Subcutaneous adipose tissue (tissue), 4 donors: Measurements from ENCODE around the gene EPB41L4B. TPM values are rescaled to one million over a fixed set of nuclear protein-coding genes. Genes with fewer than 3 reads are reported as not detected.

ENCODE experiments used
- total RNA-seq, 4 donors: library from RNA; depleted of rRNA; stranded (reverse); fragments of >200 nt; gene quantifications; one replicate each; pipeline ENCODE4 v1.1.0, GENCODE V29; 2016
- TF ChIP-seq, protein P1 (sequence below): fragments of 450-650 bp; IDR thresholded peaks from one replicate; pipeline ENCODE4 v1.5.1; 2016; ENCODE audit warnings: low read depth, mild to moderate bottlenecking, control low read depth, antibody characterized with exemption, moderate library complexity

The EPB41L4B gene
- total RNA-seq, 4 donors from 2014 or later = 30.8 to 117 (median 64.7) TPM

GRCh38 chr9:109254317-109254716 lies 66.5 kb downstream of the EPB41L4B start:
- TF ChIP-seq, protein P1, sequence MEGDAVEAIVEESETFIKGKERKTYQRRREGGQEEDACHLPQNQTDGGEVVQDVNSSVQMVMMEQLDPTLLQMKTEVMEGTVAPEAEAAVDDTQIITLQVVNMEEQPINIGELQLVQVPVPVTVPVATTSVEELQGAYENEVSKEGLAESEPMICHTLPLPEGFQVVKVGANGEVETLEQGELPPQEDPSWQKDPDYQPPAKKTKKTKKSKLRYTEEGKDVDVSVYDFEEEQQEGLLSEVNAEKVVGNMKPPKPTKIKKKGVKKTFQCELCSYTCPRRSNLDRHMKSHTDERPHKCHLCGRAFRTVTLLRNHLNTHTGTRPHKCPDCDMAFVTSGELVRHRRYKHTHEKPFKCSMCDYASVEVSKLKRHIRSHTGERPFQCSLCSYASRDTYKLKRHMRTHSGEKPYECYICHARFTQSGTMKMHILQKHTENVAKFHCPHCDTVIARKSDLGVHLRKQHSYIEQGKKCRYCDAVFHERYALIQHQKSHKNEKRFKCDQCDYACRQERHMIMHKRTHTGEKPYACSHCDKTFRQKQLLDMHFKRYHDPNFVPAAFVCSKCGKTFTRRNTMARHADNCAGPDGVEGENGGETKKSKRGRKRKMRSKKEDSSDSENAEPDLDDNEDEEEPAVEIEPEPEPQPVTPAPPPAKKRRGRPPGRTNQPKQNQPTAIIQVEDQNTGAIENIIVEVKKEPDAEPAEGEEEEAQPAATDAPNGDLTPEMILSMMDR = no peak

- TF ChIP-seq, protein P1 = no peak
Measured at GRCh38 chr9:109253637-109254284, 67.1 kb downstream of the EPB41L4B start.

GRCh38 chr9:109253241-109253636 lies 67.6 kb downstream of the EPB41L4B start:
- TF ChIP-seq, protein P1 = no peak

- TF ChIP-seq, protein P1 = no peak
Measured at GRCh38 chr9:109252291-109252690, 68.6 kb downstream of the EPB41L4B start.

DNA sequence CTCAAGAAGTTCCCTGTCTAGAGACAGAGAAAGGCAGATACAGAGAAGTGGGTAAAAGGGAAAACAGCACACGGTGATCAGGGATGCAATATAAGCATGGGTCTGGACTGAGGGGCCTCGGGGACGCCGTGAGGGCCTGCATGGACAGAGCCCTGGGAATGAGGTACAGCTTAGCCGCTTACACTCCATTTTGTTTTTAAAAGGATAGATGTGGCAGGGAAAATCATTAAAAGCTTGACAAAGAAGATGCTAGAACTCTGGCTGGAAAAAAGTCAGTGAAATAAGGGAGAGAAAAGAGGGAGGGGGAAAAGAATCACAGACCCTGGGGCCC lies 69.1 kb downstream of the EPB41L4B start:
- TF ChIP-seq, protein P1 = no peak

DNA sequence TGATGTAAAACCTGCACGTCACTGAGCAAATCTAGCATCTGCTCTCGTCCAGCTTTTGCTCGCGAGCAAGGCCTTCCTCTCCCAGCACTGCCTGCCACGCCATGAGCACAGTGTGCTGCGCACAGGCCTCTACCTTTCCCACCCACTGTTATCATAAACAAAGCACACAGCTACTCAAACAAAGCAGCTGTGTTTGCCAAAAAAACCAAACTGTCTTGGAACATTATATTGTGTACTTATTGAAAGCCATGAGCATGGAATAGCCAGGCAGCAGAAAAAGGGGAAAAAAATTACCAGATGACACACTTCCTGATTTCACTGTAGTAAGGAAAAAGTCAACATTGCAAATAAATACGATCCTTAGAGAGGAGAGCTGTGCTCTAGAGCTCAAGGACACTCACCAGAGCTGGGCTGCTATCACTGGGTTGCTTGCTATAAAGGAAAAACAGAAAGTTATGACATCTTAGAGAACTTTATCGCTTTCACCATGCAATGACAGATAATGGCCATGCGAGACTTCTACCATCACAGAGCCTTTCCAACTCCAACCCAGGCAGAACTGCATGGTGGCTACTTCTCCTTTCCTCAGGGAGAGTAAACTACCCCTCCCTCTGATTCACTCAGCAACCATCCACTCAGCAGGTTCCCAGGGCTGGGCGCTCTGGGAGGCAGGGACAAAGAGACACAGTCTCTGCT lies 69.6 kb downstream of the EPB41L4B start:
- TF ChIP-seq, protein P1 = no peak

- TF ChIP-seq, protein P1 = no peak
Measured at GRCh38 chr9:109250771-109251079, 70.1 kb downstream of the EPB41L4B start.
